Neural progenitor cell (in vitro differentiated cells): ENCODE data around the gene FGG.

Experiments used
- EZH2 ChIP-seq: fragments of 200-600 bp; sonication (generic); IDR thresholded peaks from 2 replicates; pipeline ENCODE4 v1.6.1; 2017; ENCODE audit warnings: antibody characterized with exemption, mild to moderate bottlenecking, moderate library complexity
- EZH2phosphoT487 ChIP-seq: fragments of 200-600 bp; sonication (generic); IDR thresholded peaks from 2 replicates; pipeline ENCODE4 v1.6.1; 2017; ENCODE audit warnings: antibody characterized with exemption
- TF ChIP-seq, protein P1 (sequence below): fragments of 200-600 bp; sonication (generic); IDR thresholded peaks from 2 replicates; pipeline ENCODE4 v1.5.1; 2017; ENCODE audit warnings: antibody characterized with exemption, mild to moderate bottlenecking

DNA sequence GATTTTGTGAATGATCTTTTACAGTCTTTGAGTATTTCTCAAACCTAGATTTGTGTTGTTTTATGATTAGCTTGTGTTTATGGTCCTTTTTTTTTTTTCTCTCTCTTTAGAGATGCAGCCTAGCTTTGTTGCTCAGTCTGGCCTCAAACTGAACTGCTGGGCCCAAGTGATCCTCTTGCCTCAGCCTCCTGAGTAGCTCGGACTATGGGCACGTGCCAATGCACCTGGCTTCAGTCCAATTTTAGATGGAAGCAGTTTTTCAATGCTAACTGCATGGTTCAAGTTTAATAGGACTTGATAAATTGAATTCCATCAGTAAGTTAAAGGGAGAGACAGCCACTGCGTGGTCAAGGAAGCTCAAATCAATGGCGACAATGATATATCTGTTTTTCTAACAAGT is 3.8 kb upstream of the FGG start:
- TF ChIP-seq EZH2 (no peak), EZH2phosphoT487 (no peak)
- TF ChIP-seq, protein P1, sequence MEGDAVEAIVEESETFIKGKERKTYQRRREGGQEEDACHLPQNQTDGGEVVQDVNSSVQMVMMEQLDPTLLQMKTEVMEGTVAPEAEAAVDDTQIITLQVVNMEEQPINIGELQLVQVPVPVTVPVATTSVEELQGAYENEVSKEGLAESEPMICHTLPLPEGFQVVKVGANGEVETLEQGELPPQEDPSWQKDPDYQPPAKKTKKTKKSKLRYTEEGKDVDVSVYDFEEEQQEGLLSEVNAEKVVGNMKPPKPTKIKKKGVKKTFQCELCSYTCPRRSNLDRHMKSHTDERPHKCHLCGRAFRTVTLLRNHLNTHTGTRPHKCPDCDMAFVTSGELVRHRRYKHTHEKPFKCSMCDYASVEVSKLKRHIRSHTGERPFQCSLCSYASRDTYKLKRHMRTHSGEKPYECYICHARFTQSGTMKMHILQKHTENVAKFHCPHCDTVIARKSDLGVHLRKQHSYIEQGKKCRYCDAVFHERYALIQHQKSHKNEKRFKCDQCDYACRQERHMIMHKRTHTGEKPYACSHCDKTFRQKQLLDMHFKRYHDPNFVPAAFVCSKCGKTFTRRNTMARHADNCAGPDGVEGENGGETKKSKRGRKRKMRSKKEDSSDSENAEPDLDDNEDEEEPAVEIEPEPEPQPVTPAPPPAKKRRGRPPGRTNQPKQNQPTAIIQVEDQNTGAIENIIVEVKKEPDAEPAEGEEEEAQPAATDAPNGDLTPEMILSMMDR, result no peak
